Measurements from ENCODE around the gene TRPM4. TPM values are rescaled to one million over a fixed set of nuclear protein-coding genes. Genes with fewer than 3 reads are reported as not detected.

TRPM4 gene
- total and polyA plus RNA-seq, 2 experiments from 2014 or later: 16.5 to 25.7 TPM

- peak overlapping the region; percentile 72; the same call in 1 of the 2 replicates for H2AFZ ChIP-seq
- Mint-ChIP-seq H3K27ac (peak overlapping the region; percentile 88), H3K36me3 (ENCODE audit: low read depth) (peaks cover 27% of the 10 kb centered on the region), H3K4me3 (peak overlapping the region; percentile 75), H3K27me3 (ENCODE audit: insufficient read depth, low read depth, poor library complexity) (peaks cover 8% of the 10 kb centered on the region), H3K4me1 (peaks cover 4% of the 10 kb centered on the region), H3K9me3 (peaks cover 18% of the 10 kb centered on the region)
- peak; percentile 93 for ATAC-seq
- H3K4me2 ChIP-seq: peak overlapping the region; percentile 92
- H3K79me2 ChIP-seq (replicated peaks; ENCODE audit: insufficient read depth): no peaks in the 10 kb centered on the region
- peaks cover 10% of the 10 kb centered on the region for H3F3A ChIP-seq (replicated peaks; ENCODE audit: low read depth)
- TF ChIP-seq POLR2AphosphoS5 (IDR thresholded peaks at IDR 0.05; ENCODE audit: low read depth) (peak; percentile 69), ETS1 (IDR thresholded peaks at IDR 0.05) (peak; percentile 39; the same call in 1 of the 2 replicates), CREB1 (CRISPR knock-in tag; IDR thresholded peaks at IDR 0.05; ENCODE audit: low read depth) (no peak), ZNF331 (CRISPR knock-in tag; IDR thresholded peaks at IDR 0.05; ENCODE audit: low read depth) (no peak), CTCF (conservative IDR thresholded peaks at IDR 0.05; ENCODE audit: low read depth in 2 of 2) (peak; percentile 72 to 89), EZH2 (IDR thresholded peaks at IDR 0.05; ENCODE audit: low read depth, unreplicated experiment) (no peak), JUNB (IDR thresholded peaks at IDR 0.05; ENCODE audit: unreplicated experiment) (no peak), STAT1 (IDR thresholded peaks at IDR 0.05; ENCODE audit: unreplicated experiment) (no peak), NANOG (IDR thresholded peaks at IDR 0.05; ENCODE audit: borderline replicate concordance) (no peak)
- no peaks in the 10 kb centered on the region for H3K27me3 ChIP-seq (ENCODE audit: insufficient read depth)
- peak; percentile 98 for DNase-seq (ENCODE audit: low spot score)
- H3K36me3 ChIP-seq (ENCODE audit: insufficient read depth): no peaks in the 10 kb centered on the region
- peaks cover 8% of the 10 kb centered on the region; the same call in 1 of the 2 replicates for H3K4me1 ChIP-seq (ENCODE audit: insufficient read depth)
- peak overlapping the region; percentile 52 for H3K4me3 ChIP-seq
- H4K20me1 ChIP-seq (replicated peaks; ENCODE audit: insufficient read depth): no peaks in the 10 kb centered on the region; the same call in 1 of the 2 replicates
- H3K9me2 ChIP-seq (ENCODE audit: insufficient read depth): no peaks in the 10 kb centered on the region
- peak overlapping the region; percentile 90 for H3K27ac ChIP-seq (ENCODE audit: low read depth)
Observed at GRCh38 chr19:49210108-49210900, 52.7 kb downstream of the TRPM4 start.

GRCh38 chr19:49210901-49211451, 53.4 kb downstream of the TRPM4 start:
- H2AFZ ChIP-seq: peak overlapping the region; percentile 72; the same call in 1 of the 2 replicates
- Mint-ChIP-seq H3K4me3 (peak overlapping the region; percentile 75), H3K27ac (no peak overlapping the region), H3K4me1 (peaks cover 4% of the 10 kb centered on the region), H3K36me3 (ENCODE audit: low read depth) (peaks cover 27% of the 10 kb centered on the region), H3K27me3 (ENCODE audit: insufficient read depth, low read depth, poor library complexity) (peaks cover 8% of the 10 kb centered on the region), H3K9me3 (peaks cover 18% of the 10 kb centered on the region)
- no peaks in the 10 kb centered on the region for H3K36me3 ChIP-seq (ENCODE audit: insufficient read depth)
- H3K79me2 ChIP-seq (replicated peaks; ENCODE audit: insufficient read depth): no peaks in the 10 kb centered on the region
- H3K4me2 ChIP-seq: peak overlapping the region; percentile 92
- DNase-seq (ENCODE audit: low spot score): peak; percentile 62
- peak; percentile 60 for ATAC-seq
- H3K4me1 ChIP-seq (ENCODE audit: insufficient read depth): peaks cover 8% of the 10 kb centered on the region; the same call in 1 of the 2 replicates
- peak overlapping the region; percentile 90 for H3K27ac ChIP-seq (ENCODE audit: low read depth)
- no peaks in the 10 kb centered on the region; the same call in 1 of the 2 replicates for H4K20me1 ChIP-seq (replicated peaks; ENCODE audit: insufficient read depth)
- H3F3A ChIP-seq (replicated peaks; ENCODE audit: low read depth): peaks cover 10% of the 10 kb centered on the region
- H3K9me2 ChIP-seq (ENCODE audit: insufficient read depth): no peaks in the 10 kb centered on the region
- no peaks in the 10 kb centered on the region for H3K27me3 ChIP-seq (ENCODE audit: insufficient read depth)
- H3K4me3 ChIP-seq: peak overlapping the region; percentile 52
- TF ChIP-seq EZH2phosphoT487 (IDR thresholded peaks at IDR 0.05; ENCODE audit: unreplicated experiment): no peak
- TF ChIP-seq ETS1 (IDR thresholded peaks at IDR 0.05): no peak
- TF ChIP-seq STAT1 (IDR thresholded peaks at IDR 0.05; ENCODE audit: unreplicated experiment): no peak
